IMR-90 (cell line): ENCODE results near the gene SEMA3G. TPM values are rescaled to one million over a fixed set of nuclear protein-coding genes. Genes with fewer than 3 reads are reported as not detected.

Experiments used
- ATAC-seq: fragments of 200-7000 bp; cut with Tn5 transposase; 2 replicates; pipeline ENCODE4 v1.9.1; 2020; ENCODE audit warnings: low read depth, mild to moderate bottlenecking, moderate library complexity
- BruUV-seq: library from RNA; stranded (reverse); fragments of 400-500 nt; replicated peaks from 2 replicates; lab custom pipeline; 2021; lab: Mats Ljungman, UMichigan
- CTCF ChIA-PET: fragments of 300-600 bp; formaldehyde crosslinking; extraction: SDS; loops from one replicate; lab custom pipeline; 2021; ENCODE audit warnings: antibody characterized with exemption; lab: Yijun Ruan, JAX
- POLR2A ChIA-PET: fragments of 300-600 bp; sonication (Branson Sonifier 250); formaldehyde crosslinking; loops from one replicate; lab custom pipeline; 2022; ENCODE audit warnings: antibody characterized with exemption; ENCODE audit not compliant: unreplicated experiment; lab: Charles Lee
- DNase-seq: peaks from one replicate; pipeline ENCODE4 v3.0.0; 2013
- H2AFZ ChIP-seq: replicated peaks from 2 replicates; pipeline ENCODE3; 2013; ENCODE audit warnings: low read length, mild to moderate bottlenecking; ENCODE audit not compliant: poor library complexity
- H2AK5ac ChIP-seq: 2 replicates; pipeline ENCODE4 v1.6.1; 2013; ENCODE audit warnings: low read depth, low read length, inconsistent platforms
- H2AK9ac ChIP-seq: replicated peaks from 2 replicates; pipeline ENCODE3; 2013; ENCODE audit warnings: mild to moderate bottlenecking, low read depth, low read length, moderate library complexity; ENCODE audit not compliant: poor library complexity
- H2BK120ac ChIP-seq: 2 replicates; pipeline ENCODE4 v1.6.1; 2013; ENCODE audit warnings: low read depth, low read length, inconsistent platforms
- H2BK15ac ChIP-seq: 3 replicates; pipeline ENCODE4 v1.6.1; 2013; ENCODE audit warnings: low read depth, low read length, inconsistent platforms
- H2BK20ac ChIP-seq: 2 replicates; pipeline ENCODE4 v1.6.1; 2013; ENCODE audit warnings: low read depth, mild to moderate bottlenecking, inconsistent platforms, low read length, moderate library complexity
- H2BK5ac ChIP-seq: 2 replicates; pipeline ENCODE4 v1.6.1; 2013; ENCODE audit warnings: mild to moderate bottlenecking, low read depth, low read length, inconsistent platforms; ENCODE audit not compliant: poor library complexity, severe bottlenecking
- H3K14ac ChIP-seq: replicated peaks from 2 replicates; pipeline ENCODE4 v1.6.1; 2013; ENCODE audit warnings: low read depth, low read length, inconsistent platforms
- H3K18ac ChIP-seq: 2 replicates; pipeline ENCODE4 v1.6.1; 2013; ENCODE audit warnings: low read depth, low read length, control low read depth
- H3K23ac ChIP-seq: 2 replicates; pipeline ENCODE4 v1.6.1; 2013; ENCODE audit warnings: low read depth, low read length, inconsistent platforms
- H3K27ac ChIP-seq: 2 replicates; pipeline ENCODE4 v1.5.1; 2013; ENCODE audit warnings: mild to moderate bottlenecking, control low read depth, low read length; ENCODE audit not compliant: insufficient read depth
- H3K27me3 ChIP-seq: 2 replicates; pipeline ENCODE4 v1.6.1; 2013; ENCODE audit warnings: low read length; ENCODE audit not compliant: control insufficient read depth, insufficient read depth
- H3K36me3 ChIP-seq: 2 replicates; pipeline ENCODE4 v1.6.1; 2013; ENCODE audit warnings: low read length, mixed read lengths; ENCODE audit not compliant: control insufficient read depth, insufficient read depth
- H3K4ac ChIP-seq: 2 replicates; pipeline ENCODE4 v1.6.1; 2013; ENCODE audit warnings: low read depth, low read length, inconsistent platforms
- H3K4me1 ChIP-seq: 2 replicates; pipeline ENCODE4 v1.6.1; 2013; ENCODE audit warnings: low read length, mixed read lengths; ENCODE audit not compliant: control insufficient read depth, insufficient read depth
- H3K4me2 ChIP-seq: 2 replicates; pipeline ENCODE4 v1.6.1; 2013; ENCODE audit warnings: low read depth, mild to moderate bottlenecking, control low read depth, low read length, moderate library complexity
- H3K4me3 ChIP-seq: 2 replicates; pipeline ENCODE4 v1.5.1; 2013; ENCODE audit warnings: low read depth, mild to moderate bottlenecking, control low read depth, low read length, moderate library complexity; ENCODE audit not compliant: insufficient read depth
- H3K56ac ChIP-seq: 2 replicates; pipeline ENCODE4 v1.6.1; 2013; ENCODE audit warnings: low read length, inconsistent platforms; ENCODE audit not compliant: insufficient read depth; ENCODE audit errors: extremely low read depth
- H3K79me1 ChIP-seq, 2 experiments: 2 replicates each; pipeline ENCODE4 v1.6.1; 2013; ENCODE audit warnings: low read length in 2 of 2, inconsistent platforms in 1 of 2, low read depth in 1 of 2
- H3K9ac ChIP-seq: 2 replicates; pipeline ENCODE4 v1.6.1; 2013; ENCODE audit warnings: low read depth, low read length, control low read depth
- H3K9me1 ChIP-seq: 2 replicates; pipeline ENCODE4 v1.6.1; 2013; ENCODE audit warnings: low read length, inconsistent platforms; ENCODE audit not compliant: insufficient read depth
- H3K9me3 ChIP-seq: 2 replicates; pipeline ENCODE4 v1.6.1; 2013; ENCODE audit warnings: low read length; ENCODE audit not compliant: control insufficient read depth, insufficient read depth
- H4K20me1 ChIP-seq: 2 replicates; pipeline ENCODE4 v1.6.1; 2013; ENCODE audit warnings: low read length, inconsistent platforms; ENCODE audit not compliant: insufficient read depth
- H4K5ac ChIP-seq: 2 replicates; pipeline ENCODE4 v1.6.1; 2013; ENCODE audit warnings: mild to moderate bottlenecking, low read depth, low read length, control low read depth
- H4K8ac ChIP-seq, 2 experiments: 2 replicates each; pipeline ENCODE4 v1.6.1; 2013; ENCODE audit warnings: low read depth in 2 of 2, low read length in 2 of 2, control low read depth in 1 of 2, inconsistent platforms in 1 of 2
- H4K91ac ChIP-seq: 2 replicates; pipeline ENCODE4 v1.6.1; 2013; ENCODE audit warnings: low read depth, low read length, inconsistent platforms; ENCODE audit not compliant: insufficient read depth
- CEBPB ChIP-seq: IDR thresholded peaks from 2 replicates; pipeline ENCODE4 v1.6.1; 2012; ENCODE audit warnings: low read depth, low read length, improper control_type of control experiment
- CHD1 ChIP-seq: IDR thresholded peaks from 2 replicates; pipeline ENCODE4 v1.6.1; 2012; ENCODE audit warnings: low read depth, low read length, improper control_type of control experiment
- CTCF ChIP-seq: conservative IDR thresholded peaks from 2 replicates; pipeline ENCODE4 v1.5.1; 2012; ENCODE audit warnings: mild to moderate bottlenecking, low read depth, low read length, improper control_type of control experiment
- ELK1 ChIP-seq: fragments of 150-350 bp; IDR thresholded peaks from 2 replicates; pipeline ENCODE4 v1.6.1; 2016; ENCODE audit warnings: low read depth, mild to moderate bottlenecking, low read length, moderate library complexity, borderline replicate concordance
- FOS ChIP-seq: fragments of 150-350 bp; IDR thresholded peaks from 2 replicates; pipeline ENCODE4 v1.6.1; 2016; ENCODE audit warnings: low read depth, low read length
- MAFK ChIP-seq: IDR thresholded peaks from 2 replicates; pipeline ENCODE4 v1.6.1; 2012; ENCODE audit warnings: low read depth, low read length, improper control_type of control experiment
- MXI1 ChIP-seq: IDR thresholded peaks from 2 replicates; pipeline ENCODE4 v1.6.1; 2012; ENCODE audit warnings: low read depth, mild to moderate bottlenecking, low read length, moderate library complexity, borderline replicate concordance
- NFE2L2 ChIP-seq: fragments of 150-350 bp; IDR thresholded peaks from 2 replicates; pipeline ENCODE4 v1.6.1; 2016; ENCODE audit warnings: low read depth, mild to moderate bottlenecking, low read length
- POLR2A ChIP-seq: IDR thresholded peaks from 2 replicates; pipeline ENCODE4 v1.6.1; 2012; ENCODE audit warnings: mild to moderate bottlenecking, low read depth, low read length
- RAD21 ChIP-seq: IDR thresholded peaks from 2 replicates; pipeline ENCODE4 v1.6.1; 2012; ENCODE audit warnings: low read length, improper control_type of control experiment
- RCOR1 ChIP-seq: IDR thresholded peaks from 2 replicates; pipeline ENCODE4 v1.6.1; 2012; ENCODE audit warnings: mild to moderate bottlenecking, low read length, improper control_type of control experiment; ENCODE audit not compliant: insufficient replicate concordance
- RFX5 ChIP-seq: IDR thresholded peaks from 2 replicates; pipeline ENCODE4 v1.8.0; 2012; ENCODE audit warnings: low read depth, mild to moderate bottlenecking, low read length, moderate library complexity
- SMC3 ChIP-seq: fragments of 150-350 bp; IDR thresholded peaks from 2 replicates; pipeline ENCODE4 v1.6.1; 2016; ENCODE audit warnings: low read depth, mild to moderate bottlenecking, antibody characterized with exemption, low read length, moderate library complexity
- WGBS, 2 experiments: methylation state at CpG; one replicate each; pipeline versions ENCODE4 v1.1.5 to v1.1.7; 2013; ENCODE audit warnings: missing lambda C conversion rate in 2 of 2; ENCODE audit not compliant: insufficient read length in 1 of 2; ENCODE audit errors: extremely low coverage in 2 of 2; 5-methylcytosine and 5-hydroxymethylcytosine counted together
- dilution Hi-C: fragments of 300-500 bp; cut with HindIII; formaldehyde crosslinking; loops from one replicate; pipeline ENCODE4 v1.14.3; 2018; ENCODE audit warnings: low sequenced_read_pairs; ENCODE audit not compliant: unreplicated experiment
- in situ Hi-C: fragments of 300-500 bp; cut with MboI; formaldehyde crosslinking; loops from 3 replicates; pipeline ENCODE4 v1.14.3; 2019; ENCODE audit warnings: low sequenced_read_pairs, inconsistent platforms, mixed read lengths
- intact Hi-C: fragments of 100-400 bp; cut with micrococcal nuclease; formaldehyde crosslinking; loops from 2 replicates; pipeline ENCODE4 v1.10.0; 2022
- polyA plus RNA-seq, 3 experiments: library from polyadenylated mRNA; depleted of rRNA; stranded (reverse); fragments of >200 nt; gene quantifications; 2 replicates each; pipeline ENCODE4 v1.2.3, GENCODE V29; 2012; ENCODE audit warnings: low replicate concordance in 1 of 3
- total RNA-seq: library from RNA; depleted of rRNA; stranded (reverse); fragments of >200 nt; gene quantifications from 2 replicates; pipeline ENCODE4 v1.2.3, GENCODE V29; 2012

Gene SEMA3G
- total and polyA plus RNA-seq, 2 of the 4 experiments (the other 2 are of a cell fraction), result 0.07 TPM; not detected in 1

- TF ChIP-seq SMC3, result no peak
Measured at GRCh38 chr3:52453496-52454249, 8.8 kb upstream of the SEMA3G start, which contains the start of gene TNNC1 (continued).

GRCh38 chr3:52452570-52453221 lies 7.8 kb upstream of the SEMA3G start:
- in situ Hi-C loops, result no loop called here
- ATAC-seq (no peak), DNase-seq (no peak)
- no peak overlapping the region for H3K9ac ChIP-seq
- H2AFZ ChIP-seq, result peak overlapping the region; percentile 49
- dilution Hi-C loops, result no loop called here
- BruUV-seq, result no TSS peak
- ChIA-PET POLR2A (no interaction called here), CTCF (no interaction called here)
- H4K5ac ChIP-seq, result no peak overlapping the region
- H3K14ac ChIP-seq, result no peak overlapping the region
- no peak overlapping the region for H3K56ac ChIP-seq
- no peak overlapping the region for H3K4ac ChIP-seq
- peaks cover 17 to 25% of the 10 kb centered on the region in 2 experiments for H3K79me1 ChIP-seq
- no peak overlapping the region for H3K27ac ChIP-seq
- no peak overlapping the region for H2BK20ac ChIP-seq
- H3K4me1 ChIP-seq, result peaks cover 15% of the 10 kb centered on the region
- no peak overlapping the region for H3K4me2 ChIP-seq
- no peak overlapping the region for H4K91ac ChIP-seq
- peaks cover 6% of the 10 kb centered on the region; the same call in 1 of the 2 replicates for H3K36me3 ChIP-seq
- no peak overlapping the region for H2BK15ac ChIP-seq
- no peak overlapping the region for H2BK5ac ChIP-seq
- H2BK120ac ChIP-seq, result no peak overlapping the region
- no peak overlapping the region for H2AK5ac ChIP-seq
- H3K9me1 ChIP-seq, result peaks cover 19% of the 10 kb centered on the region
- no peaks in the 10 kb centered on the region for H3K27me3 ChIP-seq
- H2AK9ac ChIP-seq, result no peak overlapping the region
- H3K23ac ChIP-seq, result no peak overlapping the region
- H3K9me3 ChIP-seq, result no peaks in the 10 kb centered on the region
- 62% methylated on average over 2 of the region's 11 CpGs; no CpG with 5 or more reads in 1 of the 2 experiments for WGBS, 2 experiments
- H3K18ac ChIP-seq, result no peak overlapping the region
- H3K4me3 ChIP-seq, result no peak overlapping the region
- H4K8ac ChIP-seq, result no peak overlapping the region
- peaks cover 13% of the 10 kb centered on the region for H4K20me1 ChIP-seq
- intact Hi-C loops, result no loop called here
- no peak for TF ChIP-seq RAD21
- TF ChIP-seq CHD1, result no peak
- TF ChIP-seq CEBPB, result no peak
- no peak for TF ChIP-seq MXI1
- TF ChIP-seq MAFK, result no peak
- TF ChIP-seq ELK1, result no peak
- no peak for TF ChIP-seq CTCF
- TF ChIP-seq FOS, result no peak
- TF ChIP-seq RFX5, result no peak
- TF ChIP-seq SMC3, result no peak
- TF ChIP-seq POLR2A, result no peak
- TF ChIP-seq NFE2L2, result no peak
- no peak for TF ChIP-seq RCOR1
